Activated CD4-positive, alpha-beta T cell treated with anti-CD3 and anti-CD28 coated beads for 1 hour (primary cell): Measurements from ENCODE around the gene CLCA2.
A peak's percentile ranks its signal among the peaks of the same experiment; 100 is the strongest.

ENCODE experiments used
- DNase-seq: peaks from one replicate; pipeline ENCODE4 v3.0.0-alpha.2; 2020

The CLCA2 gene

GRCh38 chr1:86434059-86434458, 10.1 kb downstream of the CLCA2 start:
- no peak for DNase-seq

GRCh38 chr1:86435327-86435726, 11.4 kb downstream of the CLCA2 start:
- no peak for DNase-seq

- no peak for DNase-seq
These were observed 12.1 kb downstream of the CLCA2 start for GRCh38 chr1:86436041-86436440.

GRCh38 chr1:86441581-86441980, 17.6 kb downstream of the CLCA2 start:
- peak; percentile 8 for DNase-seq

- DNase-seq: no peak
These were observed 18.0 kb downstream of the CLCA2 start for GRCh38 chr1:86441997-86442396.

GRCh38 chr1:86445919-86446318, 21.9 kb downstream of the CLCA2 start:
- no peak for DNase-seq

GRCh38 chr1:86447198-86447790, 23.3 kb downstream of the CLCA2 start:
- DNase-seq: no peak

GRCh38 chr1:86448670-86449069, 24.7 kb downstream of the CLCA2 start:
- DNase-seq: no peak

GRCh38 chr1:86449103-86449502, 25.1 kb downstream of the CLCA2 start:
- no peak for DNase-seq

- no peak for DNase-seq
These were observed 26.9 kb downstream of the CLCA2 start for GRCh38 chr1:86450847-86451246.

GRCh38 chr1:86453664-86454063, 29.7 kb downstream of the CLCA2 start:
- DNase-seq: no peak

- DNase-seq: no peak
These were observed 31.1 kb downstream of the CLCA2 start for GRCh38 chr1:86455073-86455472.

GRCh38 chr1:86460998-86461397, 37.0 kb downstream of the CLCA2 start:
- DNase-seq: no peak

GRCh38 chr1:86461482-86461881, 37.5 kb downstream of the CLCA2 start:
- no peak for DNase-seq

- no peak for DNase-seq
These were observed 40.8 kb downstream of the CLCA2 start for GRCh38 chr1:86464819-86465218.

GRCh38 chr1:86466109-86466844, 42.3 kb downstream of the CLCA2 start:
- DNase-seq: no peak

- DNase-seq: no peak
These were observed 43.0 kb downstream of the CLCA2 start for GRCh38 chr1:86466986-86467385.

GRCh38 chr1:86468501-86468977, 44.6 kb downstream of the CLCA2 start, which contains the start of gene CLCA1:
Gene CLCA1 (plus strand): TSS chr1:86468927. CDS start chr1:86468972, 45 bp downstream.
- no peak for DNase-seq

GRCh38 chr1:86470859-86471258, 46.9 kb downstream of the CLCA2 start:
- DNase-seq: no peak

- DNase-seq: no peak
These were observed 47.3 kb downstream of the CLCA2 start for GRCh38 chr1:86471291-86471690.

GRCh38 chr1:86472152-86472551, 48.2 kb downstream of the CLCA2 start:
- no peak for DNase-seq

- DNase-seq: no peak
These were observed 48.8 kb downstream of the CLCA2 start for GRCh38 chr1:86472767-86473166.

GRCh38 chr1:86477256-86477655, 53.3 kb downstream of the CLCA2 start:
- no peak for DNase-seq

- DNase-seq: no peak
These were observed 53.7 kb downstream of the CLCA2 start for GRCh38 chr1:86477682-86478081.
